ENCODE measurements around the gene HAO1.
"Not testable (repeated sequence)": the region's sequence is repeated elsewhere in the genome, so short reads cannot be mapped to it uniquely, and the experiment has no call there.

HAO1 gene

DNA sequence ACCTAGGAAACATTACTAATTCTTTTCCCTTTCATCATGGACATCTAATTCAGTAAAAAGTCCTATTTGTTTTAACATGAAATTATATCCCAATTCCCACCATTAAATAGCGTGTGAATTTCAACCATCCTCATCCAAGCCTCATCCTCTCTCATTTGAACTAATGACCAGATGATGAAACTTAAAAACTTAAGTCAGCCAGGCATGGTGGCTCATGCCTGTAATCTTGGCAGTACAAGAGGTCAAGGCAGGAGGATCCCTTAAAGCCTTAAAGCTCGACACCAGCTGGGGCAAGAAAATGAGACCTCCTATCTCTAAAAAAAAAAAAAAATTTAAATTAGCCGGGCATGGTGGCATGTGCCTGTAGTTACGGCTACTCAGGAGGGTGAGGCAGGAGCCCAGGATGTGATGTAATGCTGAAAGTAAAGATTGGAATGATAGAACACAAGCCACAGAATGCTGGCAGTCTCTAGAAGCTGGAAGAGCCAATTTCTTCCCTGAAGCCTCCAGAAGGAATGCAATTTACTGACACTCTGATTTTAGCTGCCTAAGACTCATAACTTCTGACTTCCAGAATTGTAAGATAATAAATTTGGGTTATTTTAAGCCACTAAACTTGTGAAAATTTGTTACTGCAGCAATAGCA lies 27.1 kb upstream of the HAO1 start:
- Histone ChIP-seq H3K4me3 (ENCODE audit: extremely low read depth, insufficient read depth, low read length, poor library complexity, severe bottlenecking) (no peak overlapping the region), H3K27ac (ENCODE audit: low read depth, low read length, severe bottlenecking) (no peak overlapping the region), H3K4me1 (ENCODE audit: control insufficient read depth, insufficient read depth, low read length, poor library complexity, severe bottlenecking) (no peaks in the 10 kb centered on the region), H3K9me3 (ENCODE audit: control insufficient read depth, low read length) (no peaks in the 10 kb centered on the region), H3K36me3 (ENCODE audit: control insufficient read depth, insufficient read depth, low read length) (no peaks in the 10 kb centered on the region)
- 93 to 100% methylated on average over 3 of the region's 4 CpGs for WGBS, 2 experiments (ENCODE audit: insufficient coverage in 2 of 2)

DNA sequence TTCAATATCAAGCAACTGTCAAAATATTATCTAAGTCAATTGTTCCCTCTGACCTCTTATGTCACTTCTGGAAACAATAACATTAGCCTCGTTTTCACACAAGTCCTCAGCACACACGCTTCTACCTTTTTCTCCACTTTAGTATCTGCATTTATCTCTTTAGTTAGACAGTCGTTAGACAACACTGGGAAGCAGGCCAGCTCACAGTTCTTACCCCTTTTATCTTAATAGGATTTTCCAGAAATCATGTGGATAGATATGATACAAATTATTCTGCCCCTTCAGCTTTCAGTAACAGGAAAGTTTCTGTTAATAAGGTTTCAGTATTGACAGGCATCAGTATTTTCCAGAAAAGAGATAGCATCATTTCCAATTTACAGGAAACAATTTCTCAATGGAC lies 25.9 kb upstream of the HAO1 start:
- WGBS, 2 experiments (ENCODE audit: insufficient coverage in 2 of 2), result 80 to 93% methylated on average over 2 of the region's 3 CpGs
- H3K4me1 ChIP-seq (ENCODE audit: control insufficient read depth, insufficient read depth, low read length, poor library complexity, severe bottlenecking), result no peaks in the 10 kb centered on the region
- H3K36me3 ChIP-seq (ENCODE audit: control insufficient read depth, insufficient read depth, low read length), result no peaks in the 10 kb centered on the region
- no peak overlapping the region for H3K27ac ChIP-seq (ENCODE audit: low read depth, low read length, severe bottlenecking)
- no peak overlapping the region for H3K4me3 ChIP-seq (ENCODE audit: extremely low read depth, insufficient read depth, low read length, poor library complexity, severe bottlenecking)
- no peaks in the 10 kb centered on the region for H3K9me3 ChIP-seq (ENCODE audit: control insufficient read depth, low read length)

DNA sequence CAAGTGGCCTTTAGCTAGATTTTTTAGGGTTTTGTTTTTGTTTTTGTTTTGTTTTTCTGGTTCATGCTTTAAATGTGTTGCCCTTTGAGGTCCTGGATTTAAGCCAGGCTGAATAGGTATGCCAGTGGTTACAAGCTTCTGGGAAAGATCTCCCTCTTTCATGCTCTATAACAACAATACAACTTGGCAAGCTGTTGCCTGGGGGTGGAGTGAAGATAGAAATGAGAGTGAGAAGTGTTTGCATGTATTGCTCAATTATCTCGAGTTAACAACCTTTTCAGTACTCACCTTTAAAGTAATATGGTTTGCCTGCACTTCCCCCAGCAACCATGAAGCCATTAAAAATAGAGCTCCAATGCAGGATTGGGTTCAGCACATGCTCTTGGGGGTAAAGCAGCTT lies 19.2 kb upstream of the HAO1 start:
- peaks cover 3% of the 10 kb centered on the region for H3K9me3 ChIP-seq (ENCODE audit: control insufficient read depth, low read length)
- no peak overlapping the region for H3K27ac ChIP-seq (ENCODE audit: low read depth, low read length, severe bottlenecking)
- H3K36me3 ChIP-seq (ENCODE audit: control insufficient read depth, insufficient read depth, low read length), result no peaks in the 10 kb centered on the region
- no peak overlapping the region for H3K4me3 ChIP-seq (ENCODE audit: extremely low read depth, insufficient read depth, low read length, poor library complexity, severe bottlenecking)
- WGBS, 2 experiments (ENCODE audit: insufficient coverage in 2 of 2), result no CpG with 5 or more reads among the region's 1 CpG
- H3K4me1 ChIP-seq (ENCODE audit: control insufficient read depth, insufficient read depth, low read length, poor library complexity, severe bottlenecking), result no peaks in the 10 kb centered on the region

DNA sequence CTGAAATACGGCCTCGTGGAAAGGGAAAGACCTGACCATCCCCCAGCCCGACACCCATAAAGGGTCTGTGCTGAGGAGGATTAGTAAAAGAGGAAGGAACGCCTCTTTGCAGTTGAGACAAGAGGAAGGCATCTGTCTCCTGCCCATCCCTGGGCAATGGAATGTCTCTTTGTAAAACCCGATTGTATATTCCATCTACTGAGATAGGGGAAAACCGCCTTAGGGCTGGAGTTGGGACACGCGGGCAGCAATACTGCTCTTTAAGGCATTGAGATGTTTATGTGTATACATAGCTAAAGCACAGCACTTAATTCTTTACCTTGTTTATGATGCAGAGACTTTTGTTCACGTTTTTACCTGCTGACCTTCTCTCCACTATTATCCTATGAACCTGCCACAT lies 16.3 kb upstream of the HAO1 start:
- not testable (repeated sequence) for H3K36me3 ChIP-seq (ENCODE audit: control insufficient read depth, insufficient read depth, low read length); H3K4me1 ChIP-seq (ENCODE audit: control insufficient read depth, insufficient read depth, low read length, poor library complexity, severe bottlenecking); H3K27ac ChIP-seq (ENCODE audit: low read depth, low read length, severe bottlenecking); H3K9me3 ChIP-seq (ENCODE audit: control insufficient read depth, low read length); H3K4me3 ChIP-seq (ENCODE audit: extremely low read depth, insufficient read depth, low read length, poor library complexity, severe bottlenecking)
- 20 to 90% methylated on average over 1 to 2 of the region's 9 CpGs for WGBS, 2 experiments (ENCODE audit: insufficient coverage in 2 of 2)

DNA sequence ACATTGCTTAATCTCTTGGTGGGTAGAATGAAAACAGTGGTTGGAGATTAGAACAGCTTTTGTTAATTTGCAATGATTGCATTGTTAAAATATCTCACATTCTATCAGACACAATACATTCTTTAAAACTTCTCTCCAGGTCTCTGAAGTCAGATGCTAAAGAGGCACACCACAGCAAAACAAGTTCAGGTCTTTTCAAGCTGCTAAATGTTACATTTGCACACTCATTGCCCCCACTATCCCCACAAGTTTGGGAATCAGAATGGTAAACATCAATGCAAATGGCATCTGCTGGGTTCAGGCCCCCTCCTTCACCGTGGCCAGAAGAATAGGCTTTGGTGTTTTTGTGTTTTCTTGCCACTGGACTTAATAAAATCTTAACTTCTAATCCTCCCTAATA lies 10.1 kb upstream of the HAO1 start:
- Histone ChIP-seq H3K27ac (ENCODE audit: low read depth, low read length, severe bottlenecking) (no peak overlapping the region), H3K9me3 (ENCODE audit: control insufficient read depth, low read length) (peaks cover 5% of the 10 kb centered on the region), H3K4me3 (ENCODE audit: extremely low read depth, insufficient read depth, low read length, poor library complexity, severe bottlenecking) (no peak overlapping the region), H3K36me3 (ENCODE audit: control insufficient read depth, insufficient read depth, low read length) (no peaks in the 10 kb centered on the region), H3K4me1 (ENCODE audit: control insufficient read depth, insufficient read depth, low read length, poor library complexity, severe bottlenecking) (no peaks in the 10 kb centered on the region)
- no CpG with 5 or more reads among the region's 1 CpG for WGBS, 2 experiments (ENCODE audit: insufficient coverage in 2 of 2)

DNA sequence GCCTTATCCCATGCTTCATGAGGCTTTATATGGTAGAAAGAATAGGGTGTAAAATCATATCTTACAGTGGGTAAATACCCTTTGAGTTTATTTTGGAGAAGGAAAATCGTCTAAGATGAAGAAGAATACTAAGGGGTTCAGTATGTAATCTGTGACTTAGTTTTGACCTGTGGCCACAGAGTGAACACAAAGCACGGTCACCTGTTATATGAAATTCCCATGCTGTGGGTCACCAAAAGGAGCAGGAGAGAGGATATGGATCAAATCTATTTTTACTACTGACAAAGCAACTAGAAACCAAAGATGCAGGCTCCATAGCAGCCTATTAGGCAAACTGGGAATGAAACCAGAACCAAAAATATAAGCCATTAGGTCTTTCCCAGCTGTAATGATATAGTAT lies 3.6 kb upstream of the HAO1 start:
- peaks cover 5% of the 10 kb centered on the region for H3K9me3 ChIP-seq (ENCODE audit: control insufficient read depth, low read length)
- no peak overlapping the region for H3K4me3 ChIP-seq (ENCODE audit: extremely low read depth, insufficient read depth, low read length, poor library complexity, severe bottlenecking)
- 43 to 78% methylated on average over 1 to 2 of the region's 2 CpGs for WGBS, 2 experiments (ENCODE audit: insufficient coverage in 2 of 2)

DNA sequence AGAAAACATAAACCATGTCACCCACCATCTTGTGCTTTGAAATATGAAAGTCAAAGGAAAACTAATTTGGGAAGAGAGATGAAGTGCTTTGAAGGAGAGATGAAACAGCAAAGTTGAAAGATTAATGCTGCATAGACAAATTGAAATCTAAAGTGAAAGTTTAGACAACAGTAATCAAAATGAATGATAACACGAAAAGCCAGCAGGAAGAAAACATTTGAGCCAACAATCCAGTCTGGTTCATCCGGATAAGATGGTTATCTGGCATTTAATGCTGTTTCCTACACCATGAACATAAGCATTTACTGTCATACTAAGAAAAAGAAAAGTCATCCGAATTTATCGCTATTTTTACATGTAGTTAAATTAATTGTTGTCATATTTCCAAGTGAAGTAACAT lies 595 bp downstream of the HAO1 start:
- Histone ChIP-seq H3K4me3 (ENCODE audit: extremely low read depth, insufficient read depth, low read length, poor library complexity, severe bottlenecking) (no peak overlapping the region), H3K4me1 (ENCODE audit: control insufficient read depth, insufficient read depth, low read length, poor library complexity, severe bottlenecking) (no peaks in the 10 kb centered on the region), H3K36me3 (ENCODE audit: control insufficient read depth, insufficient read depth, low read length) (no peaks in the 10 kb centered on the region), H3K27ac (ENCODE audit: low read depth, low read length, severe bottlenecking) (no peak overlapping the region), H3K9me3 (ENCODE audit: control insufficient read depth, low read length) (no peaks in the 10 kb centered on the region)
- WGBS, 2 experiments (ENCODE audit: insufficient coverage in 2 of 2), result 100% methylated on average over 1 of the region's 4 CpGs

More for the DNA sequence above, 3.6 kb upstream of the HAO1 start:
- Histone ChIP-seq H3K36me3 (ENCODE audit: control insufficient read depth, insufficient read depth, low read length) (no peaks in the 10 kb centered on the region), H3K4me1 (ENCODE audit: control insufficient read depth, insufficient read depth, low read length, poor library complexity, severe bottlenecking) (no peaks in the 10 kb centered on the region), H3K27ac (ENCODE audit: low read depth, low read length, severe bottlenecking) (no peak overlapping the region)

DNA sequence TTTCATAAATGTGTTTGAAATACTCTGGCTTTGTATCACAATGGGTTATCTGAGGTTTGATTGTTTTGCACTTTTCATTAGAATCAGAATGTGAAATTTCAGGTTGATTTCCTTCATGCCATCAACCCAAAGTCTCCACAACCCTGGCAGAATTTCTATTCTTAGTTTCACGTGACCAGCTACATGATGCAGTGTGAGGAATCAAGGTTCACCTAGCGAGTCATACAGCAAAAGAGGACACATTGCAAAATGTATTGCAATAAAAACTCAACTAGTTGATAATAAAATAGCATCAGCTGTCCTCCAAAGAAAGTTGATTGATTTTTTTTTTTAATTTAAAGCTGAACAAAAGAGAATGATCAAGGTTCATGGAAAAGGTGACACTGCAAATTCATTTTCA lies 2.2 kb downstream of the HAO1 start:
- Histone ChIP-seq H3K4me1 (ENCODE audit: control insufficient read depth, insufficient read depth, low read length, poor library complexity, severe bottlenecking) (no peaks in the 10 kb centered on the region), H3K36me3 (ENCODE audit: control insufficient read depth, insufficient read depth, low read length) (no peaks in the 10 kb centered on the region), H3K27ac (ENCODE audit: low read depth, low read length, severe bottlenecking) (no peak overlapping the region), H3K9me3 (ENCODE audit: control insufficient read depth, low read length) (no peaks in the 10 kb centered on the region), H3K4me3 (ENCODE audit: extremely low read depth, insufficient read depth, low read length, poor library complexity, severe bottlenecking) (no peak overlapping the region)
- WGBS, 2 experiments (ENCODE audit: insufficient coverage in 2 of 2), result 100% methylated on average over 1 of the region's 2 CpGs; no CpG with 5 or more reads in 1 of the 2 experiments

DNA sequence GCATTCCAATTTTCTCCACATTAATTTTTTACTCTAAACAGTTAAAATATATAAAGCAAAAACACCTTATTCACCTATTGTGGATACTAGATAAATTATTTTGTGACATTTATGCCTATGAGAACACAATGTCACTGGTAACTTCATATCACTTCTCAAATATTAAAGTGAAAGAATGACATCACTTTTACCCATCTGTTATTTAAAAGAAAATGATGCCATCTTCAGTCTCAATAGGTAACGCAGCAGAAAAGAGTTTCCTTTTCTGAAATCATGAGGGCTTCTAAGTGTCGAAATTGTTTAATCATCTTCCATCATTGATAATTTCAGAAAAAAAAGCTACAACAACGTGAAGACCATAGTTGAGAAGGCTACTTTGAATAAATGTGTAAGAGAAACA lies 2.9 kb downstream of the HAO1 start:
- no peak overlapping the region for H3K4me3 ChIP-seq (ENCODE audit: extremely low read depth, insufficient read depth, low read length, poor library complexity, severe bottlenecking)
- H3K4me1 ChIP-seq (ENCODE audit: control insufficient read depth, insufficient read depth, low read length, poor library complexity, severe bottlenecking), result no peaks in the 10 kb centered on the region
- 80% methylated on average over 1 of the region's 3 CpGs; no CpG with 5 or more reads in 1 of the 2 experiments for WGBS, 2 experiments (ENCODE audit: insufficient coverage in 2 of 2)
- H3K27ac ChIP-seq (ENCODE audit: low read depth, low read length, severe bottlenecking), result no peak overlapping the region
- no peaks in the 10 kb centered on the region for H3K36me3 ChIP-seq (ENCODE audit: control insufficient read depth, insufficient read depth, low read length)
- H3K9me3 ChIP-seq (ENCODE audit: control insufficient read depth, low read length), result no peaks in the 10 kb centered on the region

DNA sequence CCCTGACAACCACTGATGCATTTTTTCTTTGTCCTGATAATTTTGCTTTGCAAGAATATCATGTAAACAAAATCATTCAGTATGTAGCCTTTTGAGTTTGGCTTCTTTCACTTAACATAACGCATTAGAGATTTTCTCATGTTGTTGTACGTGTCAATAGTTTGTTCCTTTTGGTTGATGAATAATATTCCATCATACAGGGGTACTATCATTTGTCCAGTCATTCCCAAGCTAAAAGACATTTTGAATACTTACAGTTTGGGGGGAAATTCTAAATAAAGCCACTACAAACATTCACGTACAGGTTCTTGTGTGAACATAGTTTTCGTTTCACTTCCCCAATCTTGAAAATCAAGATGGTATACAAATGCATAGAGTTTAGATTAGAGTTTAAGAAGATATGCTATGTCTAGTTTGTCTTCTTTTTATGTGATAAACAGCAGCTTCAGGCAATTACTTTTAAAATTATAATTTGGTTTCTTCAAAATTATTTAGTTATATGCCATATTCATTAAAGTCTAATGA lies 5.2 kb downstream of the HAO1 start:
- Histone ChIP-seq H3K9me3 (ENCODE audit: control insufficient read depth, low read length) (no peaks in the 10 kb centered on the region), H3K36me3 (ENCODE audit: control insufficient read depth, insufficient read depth, low read length) (no peaks in the 10 kb centered on the region), H3K4me3 (ENCODE audit: extremely low read depth, insufficient read depth, low read length, poor library complexity, severe bottlenecking) (no peak overlapping the region), H3K27ac (ENCODE audit: low read depth, low read length, severe bottlenecking) (no peak overlapping the region), H3K4me1 (ENCODE audit: control insufficient read depth, insufficient read depth, low read length, poor library complexity, severe bottlenecking) (no peaks in the 10 kb centered on the region)
- no CpG with 5 or more reads among the region's 4 CpGs for WGBS, 2 experiments (ENCODE audit: insufficient coverage in 2 of 2)

DNA sequence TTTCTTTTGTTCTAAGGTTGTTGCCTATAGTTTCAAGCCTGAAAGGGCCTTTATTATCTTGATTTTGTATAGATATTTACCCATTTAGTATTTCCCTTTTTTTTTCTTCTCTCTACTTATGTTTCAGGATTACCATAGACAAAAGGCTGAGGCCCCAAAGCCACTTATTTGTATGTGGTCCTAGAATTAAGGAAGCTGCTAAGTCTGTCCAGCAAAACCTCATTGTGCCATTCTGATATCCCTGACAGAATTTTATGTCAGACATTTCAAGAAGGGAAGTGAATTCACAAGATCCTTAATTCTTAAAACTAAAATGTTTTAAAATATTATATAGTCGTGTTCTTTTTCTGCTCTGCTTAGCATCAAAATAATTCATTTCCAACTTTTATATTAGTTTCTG lies 6.9 kb downstream of the HAO1 start:
- H3K9me3 ChIP-seq (ENCODE audit: control insufficient read depth, low read length), result no peaks in the 10 kb centered on the region
- H3K36me3 ChIP-seq (ENCODE audit: control insufficient read depth, insufficient read depth, low read length), result no peaks in the 10 kb centered on the region
- no peaks in the 10 kb centered on the region for H3K4me1 ChIP-seq (ENCODE audit: control insufficient read depth, insufficient read depth, low read length, poor library complexity, severe bottlenecking)
- H3K27ac ChIP-seq (ENCODE audit: low read depth, low read length, severe bottlenecking), result no peak overlapping the region
- WGBS, 2 experiments (ENCODE audit: insufficient coverage in 2 of 2), result no CpG with 5 or more reads among the region's 1 CpG
- H3K4me3 ChIP-seq (ENCODE audit: extremely low read depth, insufficient read depth, low read length, poor library complexity, severe bottlenecking), result no peak overlapping the region

Data from mesodermal cell (in vitro differentiated cells).